Ascending aorta (tissue), 2 donors: Measurements from ENCODE around the gene AMIGO2. TPM values are rescaled to one million over a fixed set of nuclear protein-coding genes. Genes with fewer than 3 reads are reported as not detected.

Experiments used
- DNase-seq, 2 donors: peaks; one replicate each; pipeline ENCODE4 v3.0.0-alpha.2; 2019; ENCODE audit warnings: low spot score in 2 of 2
- H3K27ac ChIP-seq, 2 donors: fragments of 200-600 bp; sonication (generic); one replicate each; pipeline ENCODE4 v1.5.1; 2016 to 2017; ENCODE audit warnings: mild to moderate bottlenecking in 1 of 2
- H3K27me3 ChIP-seq: fragments of 200-600 bp; sonication (generic); one replicate; pipeline ENCODE4 v1.5.1; 2017
- H3K36me3 ChIP-seq, 2 donors: fragments of 200-600 bp; sonication (generic); one replicate each; pipeline ENCODE4 v1.5.1; 2016
- H3K4me1 ChIP-seq, 2 donors: fragments of 200-600 bp; sonication (generic); one replicate each; pipeline ENCODE4 v1.5.1; 2016 to 2017; ENCODE audit warnings: mild to moderate bottlenecking in 1 of 2
- H3K4me3 ChIP-seq, 2 donors: fragments of 200-600 bp; sonication (generic); one replicate each; pipeline ENCODE4 v1.5.1; 2016 to 2017; ENCODE audit warnings: mild to moderate bottlenecking in 1 of 2
- H3K9me3 ChIP-seq, 2 donors: fragments of 200-600 bp; sonication (generic); one replicate each; pipeline ENCODE4 v1.5.1; 2016
- intact Hi-C: fragments of 100-400 bp; cut with DNase I; formaldehyde crosslinking; loops from one replicate; pipeline ENCODE4 v1.15.1; 2023
- total RNA-seq: library from RNA; depleted of rRNA; stranded (reverse); fragments of >200 nt; gene quantifications from one replicate; pipeline ENCODE4 v1.1.0, GENCODE V29; 2016
- TF ChIP-seq, protein P1 (sequence below), 3 experiments: fragments of 200-600 bp in 2 of 3; fragments of 450-650 bp in 1 of 3; sonication (generic) in 2 of 3; IDR thresholded peaks; one replicate each; pipeline ENCODE4 v1.5.1; 2016 to 2019; ENCODE audit warnings: antibody characterized with exemption in 3 of 3, mild to moderate bottlenecking in 1 of 3, moderate library complexity in 1 of 3

The AMIGO2 gene
- total RNA-seq, 1 donor from 2014 or later = 22.7 TPM

DNA sequence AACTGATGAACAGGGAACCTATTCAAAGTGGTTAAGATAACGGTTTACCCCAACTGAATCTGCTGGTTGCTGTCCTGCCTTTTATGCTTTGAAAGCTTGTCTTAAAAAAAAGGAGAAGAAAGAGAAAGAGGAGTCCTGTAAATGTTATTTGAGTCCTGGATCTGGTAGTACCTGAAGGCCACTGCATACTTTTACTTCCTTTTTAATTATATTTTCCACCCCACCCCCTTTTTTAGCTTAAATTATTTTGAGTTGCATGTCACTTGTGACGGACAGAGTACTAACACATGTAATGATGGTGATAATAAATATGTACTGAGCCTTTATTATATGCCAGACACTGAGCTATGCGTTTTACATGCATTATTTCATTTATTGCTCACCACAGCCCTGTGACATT lies 2.5 kb upstream of the AMIGO2 start:
- Histone ChIP-seq H3K9me3 (no peaks in the 10 kb centered on the region), H3K36me3 (no peaks in the 10 kb centered on the region), H3K4me1 (peaks cover 0 to 37% of the 10 kb centered on the region in 2 donors), H3K4me3 (no peak overlapping the region), H3K27ac (peak overlapping the region; percentile 96 to 99), H3K27me3 (no peaks in the 10 kb centered on the region)
- intact Hi-C loops = loop anchor here (5.0 to 10.0 kb wide), 2 partner anchors 295 to 733 kb away; partner anchors contain the start of gene HDAC7
- TF ChIP-seq, protein P1, sequence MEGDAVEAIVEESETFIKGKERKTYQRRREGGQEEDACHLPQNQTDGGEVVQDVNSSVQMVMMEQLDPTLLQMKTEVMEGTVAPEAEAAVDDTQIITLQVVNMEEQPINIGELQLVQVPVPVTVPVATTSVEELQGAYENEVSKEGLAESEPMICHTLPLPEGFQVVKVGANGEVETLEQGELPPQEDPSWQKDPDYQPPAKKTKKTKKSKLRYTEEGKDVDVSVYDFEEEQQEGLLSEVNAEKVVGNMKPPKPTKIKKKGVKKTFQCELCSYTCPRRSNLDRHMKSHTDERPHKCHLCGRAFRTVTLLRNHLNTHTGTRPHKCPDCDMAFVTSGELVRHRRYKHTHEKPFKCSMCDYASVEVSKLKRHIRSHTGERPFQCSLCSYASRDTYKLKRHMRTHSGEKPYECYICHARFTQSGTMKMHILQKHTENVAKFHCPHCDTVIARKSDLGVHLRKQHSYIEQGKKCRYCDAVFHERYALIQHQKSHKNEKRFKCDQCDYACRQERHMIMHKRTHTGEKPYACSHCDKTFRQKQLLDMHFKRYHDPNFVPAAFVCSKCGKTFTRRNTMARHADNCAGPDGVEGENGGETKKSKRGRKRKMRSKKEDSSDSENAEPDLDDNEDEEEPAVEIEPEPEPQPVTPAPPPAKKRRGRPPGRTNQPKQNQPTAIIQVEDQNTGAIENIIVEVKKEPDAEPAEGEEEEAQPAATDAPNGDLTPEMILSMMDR (IDR thresholded peaks at IDR 0.05) = no peak
- DNase-seq = no peak

DNA sequence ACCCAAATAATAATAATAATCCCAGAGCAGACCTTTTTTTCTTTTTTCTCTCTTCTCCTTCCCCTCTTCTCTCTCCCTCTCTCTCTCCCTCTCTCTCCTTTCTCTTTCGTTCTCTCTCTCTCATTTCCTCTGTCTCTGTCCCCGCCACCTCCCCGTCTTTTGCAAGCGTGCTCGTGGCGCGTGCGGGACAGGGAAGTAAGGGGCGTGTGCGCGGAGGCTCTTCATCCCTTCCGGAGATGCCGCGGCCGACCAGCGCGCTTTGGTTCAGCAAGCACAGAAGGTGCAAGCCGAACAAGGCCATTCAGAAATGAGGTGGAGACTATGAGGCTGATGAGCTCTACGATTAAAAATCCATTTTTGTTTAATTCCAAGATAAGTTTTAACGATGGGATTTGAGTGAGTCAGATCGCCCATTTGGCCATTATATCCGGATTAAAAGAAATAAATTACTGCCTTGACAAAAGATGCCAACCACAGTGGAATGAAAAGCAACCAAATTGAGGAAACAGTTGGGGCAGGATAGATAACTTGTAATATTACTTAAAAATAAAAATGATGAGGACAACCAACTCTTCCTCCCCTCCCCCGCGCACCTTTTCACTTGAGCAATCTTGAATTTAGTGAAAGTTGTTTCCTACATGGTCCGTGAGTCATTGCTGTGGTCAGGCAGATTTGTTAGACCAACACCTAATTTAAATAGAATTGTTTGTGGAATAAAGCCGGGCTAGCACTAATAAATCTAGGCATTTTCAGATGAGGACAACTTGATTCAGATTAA lies 1.2 kb upstream of the AMIGO2 start:
- Histone ChIP-seq H3K4me3 (peak overlapping the region; percentile 78 to 81), H3K27me3 (no peaks in the 10 kb centered on the region), H3K27ac (peak overlapping the region; percentile 96 to 99), H3K9me3 (no peaks in the 10 kb centered on the region), H3K36me3 (no peaks in the 10 kb centered on the region), H3K4me1 (peaks cover 0 to 33% of the 10 kb centered on the region in 2 donors)
- intact Hi-C loops = loop anchor here (5.0 to 10.0 kb wide), 2 partner anchors 296 to 734 kb away; partner anchors contain the start of gene HDAC7
- DNase-seq = peak; percentile 26 to 77
- TF ChIP-seq, protein P1 (IDR thresholded peaks at IDR 0.05) = no peak

DNA sequence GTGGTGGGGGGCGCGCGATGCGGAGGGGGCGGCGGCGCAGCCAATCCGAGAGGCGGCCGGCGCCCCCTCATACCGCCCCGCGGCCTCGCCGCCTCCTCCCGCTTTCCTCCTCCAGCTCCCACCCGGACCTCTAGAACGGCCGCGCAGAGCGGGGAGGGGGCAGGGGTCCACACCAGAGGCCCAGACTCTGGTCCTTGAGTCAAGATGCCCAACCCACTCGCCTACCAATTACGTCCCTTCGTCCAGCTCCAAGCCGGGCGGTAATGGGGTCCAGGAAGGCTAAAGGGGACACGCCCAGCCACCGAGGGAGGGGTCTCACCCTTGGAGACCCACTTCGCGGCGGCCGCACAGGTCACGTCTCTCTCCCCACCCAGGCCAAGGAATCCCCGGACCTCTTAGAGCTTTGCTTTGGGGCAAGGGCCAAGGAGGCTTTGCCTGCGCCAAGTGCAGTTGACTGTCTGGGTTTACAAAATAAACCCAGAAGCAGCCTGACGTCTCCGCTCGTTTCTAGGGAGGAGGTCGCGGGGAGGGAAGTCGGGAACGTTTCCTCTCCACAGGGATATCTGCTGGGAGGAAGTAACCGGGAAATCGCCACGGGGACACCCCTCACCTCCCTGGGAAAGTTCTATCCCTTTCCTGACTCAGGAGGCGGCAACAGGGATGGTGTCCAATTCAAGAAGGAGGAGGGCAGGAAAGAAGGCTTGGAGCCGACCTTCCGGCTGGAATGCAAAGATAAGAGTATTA lies 394 bp upstream of the AMIGO2 start:
- no peaks in the 10 kb centered on the region for H3K27me3 ChIP-seq
- peak in 1 of 2 donors; percentile 81 for DNase-seq
- peak overlapping the region; percentile 78 to 81 for H3K4me3 ChIP-seq
- TF ChIP-seq, protein P1 (IDR thresholded peaks at IDR 0.05) = no peak
- peak overlapping the region; percentile 96 to 99 for H3K27ac ChIP-seq
- H3K36me3 ChIP-seq = no peaks in the 10 kb centered on the region
- H3K9me3 ChIP-seq = no peaks in the 10 kb centered on the region
- peaks cover 0 to 26% of the 10 kb centered on the region in 2 donors for H3K4me1 ChIP-seq
- intact Hi-C loops = loop anchor here (2.0 to 10.0 kb wide), 4 partner anchors 41 to 735 kb away; partner anchors contain the start of gene HDAC7

DNA sequence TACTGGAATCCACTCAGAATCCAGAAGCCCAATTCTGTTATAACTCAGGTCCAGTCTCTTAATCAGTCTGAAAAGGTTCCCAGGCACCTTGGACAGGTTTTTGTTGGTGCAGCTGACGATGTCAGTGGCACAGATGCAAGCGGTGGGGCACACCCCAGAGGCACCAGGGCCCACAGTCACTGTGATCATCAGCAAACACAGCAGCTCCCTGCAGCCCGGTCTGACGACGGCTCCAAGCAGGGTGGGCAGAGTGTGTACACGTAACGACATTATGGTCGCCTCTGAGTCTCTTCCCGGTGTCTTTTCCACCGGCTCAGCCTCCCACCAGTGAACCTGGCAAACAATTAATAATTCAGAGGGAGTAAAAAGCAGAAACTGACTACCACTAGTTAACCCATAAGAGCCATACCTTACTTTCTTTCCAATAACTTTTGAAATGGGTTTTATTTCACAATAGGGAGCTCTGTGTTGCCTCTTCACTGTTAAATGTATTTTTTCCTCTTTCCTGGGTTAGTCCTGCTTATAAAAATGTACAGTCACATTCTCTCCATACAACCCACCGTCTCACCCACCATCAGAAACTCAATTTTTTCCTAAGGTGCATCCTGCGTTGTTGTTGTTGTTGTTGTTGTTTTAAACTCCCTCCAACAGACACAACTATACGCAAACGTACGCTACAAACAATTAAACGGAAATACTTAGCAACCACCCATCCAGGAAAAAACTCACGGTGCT lies 859 bp downstream of the AMIGO2 start:
- DNase-seq = peak; percentile 19 to 77
- Histone ChIP-seq H3K36me3 (no peaks in the 10 kb centered on the region), H3K27ac (peak overlapping the region; percentile 96 to 99), H3K9me3 (no peaks in the 10 kb centered on the region), H3K27me3 (no peaks in the 10 kb centered on the region), H3K4me1 (peaks cover 0 to 16% of the 10 kb centered on the region in 2 donors), H3K4me3 (peak overlapping the region; percentile 78 to 81)
- intact Hi-C loops = loop anchor here (2.0 to 5.0 kb wide), 2 partner anchors 40 to 78 kb away; no protein-coding TSS in a partner anchor
- TF ChIP-seq, protein P1 (IDR thresholded peaks at IDR 0.05) = no peak

DNA sequence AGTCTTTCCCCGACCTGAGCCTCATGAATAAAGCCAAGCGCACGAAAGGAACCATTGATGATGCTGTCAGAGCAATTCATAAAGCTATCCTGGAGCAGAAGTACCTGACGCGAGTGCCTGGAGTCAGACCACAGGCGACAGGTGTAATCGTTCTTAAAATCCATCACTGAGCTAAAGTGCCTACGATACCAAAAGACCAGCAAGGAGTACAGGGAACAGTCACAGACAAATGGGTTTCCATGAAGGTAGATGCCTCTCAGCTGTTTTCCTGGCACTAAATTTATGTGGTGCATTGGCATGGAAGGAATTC lies 1.7 kb downstream of the AMIGO2 start:
- TF ChIP-seq, protein P1 (IDR thresholded peaks at IDR 0.05) = no peak
- Histone ChIP-seq H3K9me3 (no peaks in the 10 kb centered on the region), H3K36me3 (no peaks in the 10 kb centered on the region), H3K4me1 (peaks cover 0 to 13% of the 10 kb centered on the region in 2 donors), H3K27ac (peak overlapping the region; percentile 96 to 99), H3K4me3 (peak overlapping the region; percentile 78 to 81), H3K27me3 (no peaks in the 10 kb centered on the region)
- no peak for DNase-seq
- intact Hi-C loops = loop anchor here (2.0 to 5.0 kb wide), 2 partner anchors 39 to 79 kb away; no protein-coding TSS in a partner anchor
